ENCODE results near the gene CDON. TPM values are rescaled to one million over a fixed set of nuclear protein-coding genes. Genes with fewer than 3 reads are reported as not detected.

The CDON gene
- total RNA-seq, 2 donors from 2014 or later: 2.0 TPM

DNA sequence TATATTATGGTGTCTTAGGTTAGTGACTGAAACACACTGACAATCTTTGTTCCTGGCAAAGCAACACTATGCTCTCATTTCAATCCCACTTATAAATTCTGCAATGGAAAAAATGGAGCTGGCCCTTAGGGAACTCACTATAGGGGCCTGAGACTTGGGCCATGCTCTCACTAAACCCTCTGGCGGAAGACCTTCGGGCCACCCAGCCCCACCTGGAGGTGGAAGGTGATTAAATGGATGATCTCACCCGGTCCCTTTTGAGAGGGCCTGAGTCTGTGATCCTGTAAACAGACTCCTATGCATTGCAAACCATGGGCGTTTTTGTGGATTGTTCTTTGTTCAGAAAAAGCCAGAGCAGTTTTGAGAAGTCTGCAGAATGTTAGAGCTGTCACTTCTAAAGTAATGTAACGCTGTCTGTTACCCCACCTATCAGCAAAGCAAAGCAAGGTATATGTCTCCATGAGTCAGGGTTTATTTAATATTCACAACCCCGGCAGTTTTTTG, 17.0 kb upstream of the CDON start:
- H3K9me3 ChIP-seq (ENCODE audit: control insufficient read depth, low read length, poor library complexity, severe bottlenecking): no peaks in the 10 kb centered on the region
- Mint-ChIP-seq H3K36me3 (ENCODE audit: low read depth) (no peaks in the 10 kb centered on the region), H3K27ac (no peak overlapping the region), H3K27me3 (no peaks in the 10 kb centered on the region), H3K4me3 (no peak overlapping the region), H3K4me1 (peaks cover 13% of the 10 kb centered on the region)
- no peak for ATAC-seq
- no peak for DNase-seq

DNA sequence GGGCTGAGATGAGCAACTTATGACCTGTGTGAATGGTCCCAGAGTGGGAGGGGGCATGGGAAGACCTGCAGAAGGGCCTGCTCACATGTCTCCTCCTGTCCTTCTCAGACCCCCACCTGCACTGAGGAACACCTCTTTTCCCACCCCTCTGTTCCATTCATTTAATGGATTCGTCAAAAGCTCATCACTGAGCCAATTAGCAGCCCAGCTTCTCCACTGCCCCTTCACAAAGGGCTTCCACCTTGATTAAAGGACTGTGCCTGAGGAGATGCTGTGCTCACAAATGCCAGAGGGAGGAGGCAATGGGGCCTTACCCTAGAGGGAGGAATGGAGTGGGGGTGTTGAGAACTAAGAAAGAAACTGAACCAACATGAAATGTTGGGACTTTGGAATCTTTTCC, 14.0 kb upstream of the CDON start:
- no peaks in the 10 kb centered on the region for H3K36me3 Mint-ChIP-seq (ENCODE audit: low read depth)
- ATAC-seq: no peak
- DNase-seq: no peak
- no peak overlapping the region for H3K4me3 Mint-ChIP-seq
- no peak overlapping the region for H3K27ac Mint-ChIP-seq
- no peaks in the 10 kb centered on the region for H3K27me3 Mint-ChIP-seq
- H3K9me3 ChIP-seq (ENCODE audit: control insufficient read depth, low read length, poor library complexity, severe bottlenecking): no peaks in the 10 kb centered on the region
- no peaks in the 10 kb centered on the region for H3K4me1 Mint-ChIP-seq

DNA sequence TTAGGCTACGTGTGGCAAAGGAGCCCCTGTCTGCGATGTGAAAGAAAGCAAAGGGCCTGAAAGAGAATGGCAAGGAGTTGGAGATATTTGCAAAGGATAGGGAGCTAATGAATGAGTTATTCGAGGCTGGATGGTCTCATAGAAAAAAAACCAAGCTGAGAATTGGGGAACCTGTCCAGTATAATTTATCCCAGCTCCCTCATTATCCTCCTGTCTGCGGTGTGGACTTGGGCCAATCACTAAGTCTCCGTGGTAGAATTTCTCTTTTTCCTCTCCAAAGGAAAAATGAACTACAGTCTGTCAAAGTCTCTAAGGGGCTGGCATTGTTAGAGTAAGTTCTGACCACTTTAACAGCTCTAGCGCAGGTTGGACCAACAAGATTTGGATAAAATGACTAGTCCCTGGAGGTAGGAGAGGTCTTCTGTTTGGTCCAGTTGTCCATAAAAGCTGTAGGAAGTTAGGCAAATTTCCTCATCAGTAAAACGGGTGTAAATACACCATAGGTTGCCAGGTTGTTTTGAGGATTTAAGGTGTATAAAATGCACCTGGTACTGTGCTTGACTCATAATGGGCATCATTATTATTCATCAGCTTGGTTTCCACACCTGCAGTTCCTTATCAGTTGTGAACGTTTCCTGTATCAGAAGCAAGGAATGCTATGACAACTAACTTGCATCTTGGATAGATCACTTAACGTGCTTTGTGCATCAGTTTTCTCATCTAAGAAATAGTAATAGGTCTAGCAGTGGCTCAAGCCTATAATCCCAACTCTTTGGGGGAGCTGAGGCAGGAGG, 10.3 kb upstream of the CDON start:
- no peak for ATAC-seq

GRCh38 chr11:126072141-126072741, 9.6 kb upstream of the CDON start:
- peaks cover 20% of the 10 kb centered on the region for H3K27me3 Mint-ChIP-seq
- no peak overlapping the region for H3K4me3 Mint-ChIP-seq
- no peaks in the 10 kb centered on the region for H3K9me3 ChIP-seq (ENCODE audit: control insufficient read depth, low read length, poor library complexity, severe bottlenecking)
- DNase-seq: no peak
- H3K27ac Mint-ChIP-seq: no peak overlapping the region
- peaks cover 4% of the 10 kb centered on the region for H3K36me3 Mint-ChIP-seq (ENCODE audit: low read depth)
- no peaks in the 10 kb centered on the region for H3K4me1 Mint-ChIP-seq
- ATAC-seq: no peak

More for the DNA sequence above, 10.3 kb upstream of the CDON start:
- H3K27me3 Mint-ChIP-seq: peaks cover 13% of the 10 kb centered on the region
- no peak overlapping the region for H3K27ac Mint-ChIP-seq
- DNase-seq: no peak
- H3K9me3 ChIP-seq (ENCODE audit: control insufficient read depth, low read length, poor library complexity, severe bottlenecking): no peaks in the 10 kb centered on the region
- H3K36me3 Mint-ChIP-seq (ENCODE audit: low read depth): peaks cover 3% of the 10 kb centered on the region
- H3K4me1 Mint-ChIP-seq: no peaks in the 10 kb centered on the region
- H3K4me3 Mint-ChIP-seq: no peak overlapping the region

DNA sequence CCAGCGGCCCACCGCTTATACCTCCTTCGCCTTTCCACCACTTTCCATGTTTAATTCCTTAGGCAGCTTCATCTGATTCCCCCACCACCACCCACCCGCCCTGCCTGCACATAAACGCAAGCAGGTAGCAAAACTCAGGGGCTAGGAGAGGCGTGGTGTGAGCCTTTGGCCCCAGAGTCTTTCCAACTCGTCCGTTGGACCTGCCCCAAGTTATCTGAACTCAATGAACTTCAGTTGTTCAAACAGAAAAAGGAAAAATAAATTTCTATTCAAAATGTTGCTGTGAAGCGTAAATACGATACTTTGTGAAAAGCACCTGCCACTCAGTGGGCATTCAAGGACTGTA, 814 bp upstream of the CDON start:
- Mint-ChIP-seq H3K36me3 (ENCODE audit: low read depth) (peaks cover 5% of the 10 kb centered on the region), H3K27me3 (peaks cover 22% of the 10 kb centered on the region), H3K4me3 (peak overlapping the region; percentile 90), H3K4me1 (peaks cover 9% of the 10 kb centered on the region), H3K27ac (peak overlapping the region; percentile 74)
- H3K9me3 ChIP-seq (ENCODE audit: control insufficient read depth, low read length, poor library complexity, severe bottlenecking): no peaks in the 10 kb centered on the region
- DNase-seq (no peak), ATAC-seq (no peak)

DNA sequence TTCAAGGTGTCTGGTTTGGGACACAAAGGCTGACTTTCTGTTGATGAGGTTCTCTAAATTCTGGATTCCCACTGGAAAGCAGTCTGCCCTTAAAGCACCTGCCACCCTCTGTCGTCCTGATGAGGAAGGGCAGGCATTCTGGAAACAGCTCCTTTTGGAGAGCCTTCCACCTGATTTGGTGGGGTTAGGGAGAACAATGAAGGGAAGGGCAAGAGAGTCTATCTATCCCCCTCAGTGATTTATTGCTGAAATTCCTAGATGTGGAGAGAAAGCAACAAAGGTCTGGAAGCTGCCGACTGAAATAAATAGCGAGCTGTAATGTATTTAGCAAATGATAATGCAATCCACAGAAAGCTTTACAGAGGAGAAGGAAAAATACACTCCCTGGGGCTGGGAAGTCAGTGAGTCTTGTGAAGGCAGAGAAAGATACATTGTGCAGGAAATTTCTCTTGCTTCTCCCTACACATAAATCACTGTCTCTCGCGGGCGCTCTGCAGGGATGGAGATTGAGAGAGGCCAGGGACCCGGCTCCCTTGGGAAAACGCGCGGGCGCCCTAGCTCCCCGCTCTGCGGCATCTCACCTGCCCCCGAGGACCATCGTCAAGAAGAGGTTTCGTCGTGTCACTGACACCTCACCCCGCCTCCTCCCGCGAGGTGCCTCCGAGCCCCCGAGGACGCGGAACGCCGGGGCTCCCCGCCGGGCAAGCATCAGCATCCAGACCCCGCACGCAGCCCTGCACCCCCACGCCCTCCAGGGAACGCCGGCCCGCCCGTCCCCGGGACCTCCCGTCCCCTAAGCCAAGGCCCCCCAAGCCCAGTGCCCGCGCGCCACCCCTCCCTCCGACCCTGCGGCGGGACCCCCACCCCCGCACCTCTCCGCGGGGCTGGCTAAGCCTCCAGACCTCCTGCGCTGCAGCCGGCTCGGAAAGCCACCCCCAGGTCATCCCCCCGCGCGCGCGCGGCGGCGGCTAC, 673 bp downstream of the CDON start:
- Mint-ChIP-seq H3K27ac (peak overlapping the region; percentile 37), H3K36me3 (ENCODE audit: low read depth) (no peaks in the 10 kb centered on the region), H3K4me1 (peaks cover 9% of the 10 kb centered on the region), H3K27me3 (peaks cover 15% of the 10 kb centered on the region), H3K4me3 (peak overlapping the region; percentile 90)
- no peaks in the 10 kb centered on the region for H3K9me3 ChIP-seq (ENCODE audit: control insufficient read depth, low read length, poor library complexity, severe bottlenecking)
- DNase-seq (peak; percentile 15 to 22 (median 20)), ATAC-seq (no peak)

GRCh38 chr11:126060757-126061171, 1.9 kb downstream of the CDON start:
- ATAC-seq: no peak
- no peaks in the 10 kb centered on the region for H3K9me3 ChIP-seq (ENCODE audit: control insufficient read depth, low read length, poor library complexity, severe bottlenecking)
- Mint-ChIP-seq H3K4me1 (peaks cover 9% of the 10 kb centered on the region), H3K27me3 (peaks cover 15% of the 10 kb centered on the region), H3K27ac (no peak overlapping the region), H3K4me3 (no peak overlapping the region), H3K36me3 (ENCODE audit: low read depth) (no peaks in the 10 kb centered on the region)
- no peak for DNase-seq

DNA sequence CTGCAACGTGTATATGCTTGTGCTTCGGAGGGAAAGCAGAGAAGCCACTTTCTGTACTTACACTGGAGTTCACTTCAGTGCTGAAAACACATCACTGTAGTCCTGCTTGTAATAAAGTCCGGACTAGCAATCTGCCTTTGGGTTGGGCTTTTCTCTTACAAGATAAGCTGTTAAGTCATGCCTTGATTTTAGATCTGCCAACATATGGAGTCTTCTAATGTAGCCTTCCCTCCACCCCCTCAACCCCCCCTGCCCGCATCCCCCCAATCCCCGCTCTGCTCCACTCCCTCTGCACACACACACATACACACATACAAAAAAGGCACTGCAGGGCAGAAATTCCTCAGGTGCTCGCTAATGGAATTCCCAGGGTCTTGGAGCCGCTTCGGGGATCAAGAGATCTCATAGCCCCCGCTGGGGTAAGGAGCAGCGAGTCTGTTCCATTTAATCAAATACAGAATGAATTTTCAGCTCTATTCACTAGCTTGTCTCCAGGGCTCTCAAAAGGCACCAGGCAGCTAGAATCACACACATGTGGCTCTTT, 3.4 kb downstream of the CDON start:
- H3K36me3 Mint-ChIP-seq (ENCODE audit: low read depth): no peaks in the 10 kb centered on the region
- no peaks in the 10 kb centered on the region for H3K9me3 ChIP-seq (ENCODE audit: control insufficient read depth, low read length, poor library complexity, severe bottlenecking)
- no peak overlapping the region for H3K4me3 Mint-ChIP-seq
- H3K27me3 Mint-ChIP-seq: peaks cover 21% of the 10 kb centered on the region
- no peak for DNase-seq
- H3K27ac Mint-ChIP-seq: no peak overlapping the region
- H3K4me1 Mint-ChIP-seq: peaks cover 9% of the 10 kb centered on the region
- no peak for ATAC-seq

DNA sequence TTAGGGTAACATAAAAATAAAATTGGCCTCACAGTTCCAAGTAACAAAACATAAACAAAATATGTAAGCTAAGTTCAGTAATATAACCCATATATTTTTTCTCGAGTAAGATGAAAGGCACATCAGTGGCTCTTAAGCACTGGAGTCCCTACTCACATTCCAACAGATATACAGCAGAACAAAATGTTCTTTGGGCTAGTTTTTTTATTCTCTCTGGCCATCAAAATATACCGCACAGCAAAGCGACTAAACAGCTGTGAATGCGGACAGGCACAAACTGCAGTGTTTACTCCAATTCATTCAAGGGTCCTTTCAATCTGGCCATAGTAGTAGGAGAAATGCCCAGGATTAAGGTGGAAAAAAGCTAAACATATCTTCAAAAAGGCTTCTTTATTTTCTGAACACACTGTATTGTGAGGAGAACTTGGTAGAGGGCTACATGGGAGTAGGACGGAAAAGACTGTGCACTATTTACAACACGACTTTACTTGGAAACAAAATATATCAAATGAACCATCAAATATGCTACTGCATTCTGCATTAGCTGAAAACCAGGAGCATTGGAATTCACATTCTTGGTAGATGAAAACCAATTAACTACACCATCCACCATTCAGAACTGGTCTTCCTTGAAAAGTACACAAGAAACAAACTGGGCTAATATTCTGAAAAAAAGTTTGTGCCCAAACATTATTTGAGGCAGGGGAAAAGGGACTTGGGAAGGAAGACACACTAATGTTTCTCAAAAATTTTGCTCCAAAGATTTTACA, 4.4 kb downstream of the CDON start:
- Mint-ChIP-seq H3K4me1 (peaks cover 8% of the 10 kb centered on the region), H3K27me3 (peaks cover 21% of the 10 kb centered on the region), H3K27ac (no peak overlapping the region), H3K36me3 (ENCODE audit: low read depth) (no peaks in the 10 kb centered on the region), H3K4me3 (no peak overlapping the region)
- no peaks in the 10 kb centered on the region for H3K9me3 ChIP-seq (ENCODE audit: control insufficient read depth, low read length, poor library complexity, severe bottlenecking)
- ATAC-seq (no peak), DNase-seq (no peak)

- H3K4me3 Mint-ChIP-seq: no peak overlapping the region
- H3K4me1 Mint-ChIP-seq: no peaks in the 10 kb centered on the region
- no peak for ATAC-seq
- H3K27ac Mint-ChIP-seq: no peak overlapping the region
- DNase-seq: no peak
- no peaks in the 10 kb centered on the region for H3K36me3 Mint-ChIP-seq (ENCODE audit: low read depth)
- peaks cover 13% of the 10 kb centered on the region for H3K27me3 Mint-ChIP-seq
- no peaks in the 10 kb centered on the region for H3K9me3 ChIP-seq (ENCODE audit: control insufficient read depth, low read length, poor library complexity, severe bottlenecking)
These were observed 7.8 kb downstream of the CDON start for GRCh38 chr11:126054882-126055281.

GRCh38 chr11:126054408-126054807, 8.3 kb downstream of the CDON start:
- no peaks in the 10 kb centered on the region for H3K9me3 ChIP-seq (ENCODE audit: control insufficient read depth, low read length, poor library complexity, severe bottlenecking)
- Mint-ChIP-seq H3K27ac (no peak overlapping the region), H3K36me3 (ENCODE audit: low read depth) (no peaks in the 10 kb centered on the region), H3K4me1 (no peaks in the 10 kb centered on the region), H3K27me3 (peaks cover 13% of the 10 kb centered on the region), H3K4me3 (no peak overlapping the region)
- ATAC-seq: no peak
- no peak for DNase-seq

DNA sequence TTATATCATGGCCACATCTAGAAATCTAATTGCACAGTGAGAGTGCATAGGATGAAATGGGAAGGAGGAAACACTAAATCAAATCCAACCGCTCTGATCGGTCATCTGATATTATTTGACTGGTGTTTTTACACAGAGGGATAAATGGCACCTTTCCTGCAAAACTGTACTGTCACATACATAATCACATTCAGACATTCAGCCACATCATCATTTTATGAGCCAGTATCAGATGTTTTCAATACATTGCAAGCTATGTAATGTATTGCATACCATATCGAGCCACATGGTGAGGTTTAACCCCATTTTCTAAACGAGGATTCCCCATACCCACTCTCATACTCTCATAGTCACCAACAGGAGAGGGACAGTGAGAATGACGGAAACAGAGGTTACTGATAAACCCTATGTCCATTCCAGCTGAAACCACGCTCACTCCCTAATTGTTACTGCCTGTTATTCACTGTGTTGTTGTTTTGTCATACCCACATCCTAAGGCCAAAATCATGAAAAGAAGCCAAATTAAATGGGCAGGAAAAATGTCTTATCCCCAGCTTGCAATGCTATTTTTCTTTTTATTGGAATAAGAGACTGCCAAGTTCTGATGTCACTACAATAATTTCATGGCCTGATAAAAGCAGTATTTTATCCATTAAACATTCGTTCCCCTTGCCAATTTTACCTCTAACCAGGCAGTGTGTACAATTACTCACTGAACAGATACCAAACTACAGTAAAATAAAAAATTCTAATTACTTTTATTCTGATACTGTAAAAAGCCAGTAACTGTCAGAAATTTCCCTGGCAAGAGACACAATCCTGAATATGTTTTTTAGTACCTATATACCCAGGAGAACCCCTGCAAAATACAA, 9.0 kb downstream of the CDON start:
- no peaks in the 10 kb centered on the region for H3K9me3 ChIP-seq (ENCODE audit: control insufficient read depth, low read length, poor library complexity, severe bottlenecking)
- DNase-seq (no peak), ATAC-seq (no peak)
- Mint-ChIP-seq H3K27me3 (peaks cover 13% of the 10 kb centered on the region), H3K36me3 (ENCODE audit: low read depth) (no peaks in the 10 kb centered on the region), H3K4me3 (no peak overlapping the region), H3K4me1 (no peaks in the 10 kb centered on the region), H3K27ac (no peak overlapping the region)

Data from T-helper 17 cell (primary cell).